Measurements from ENCODE around the gene WDR18.

The WDR18 gene

GRCh38 chr19:984165-984967, at the start of gene WDR18:
Gene WDR18 (plus strand): TSS chr19:984345. CDS start chr19:984354, 9 bp downstream.
- peak within 1 kb of the TSS; percentile 97 for H3K4me3 ChIP-seq (ENCODE audit: low read depth, low read length)

GRCh38 chr19:934865-935479, 49.2 kb upstream of the WDR18 start:
- no peak overlapping the region for H3K4me3 ChIP-seq (ENCODE audit: low read depth, low read length)

- H3K4me3 ChIP-seq (ENCODE audit: low read depth, low read length) = no peak overlapping the region
Observed at GRCh38 chr19:936175-936546, 48.0 kb upstream of the WDR18 start.

GRCh38 chr19:937259-937694, 46.9 kb upstream of the WDR18 start:
- no peak overlapping the region for H3K4me3 ChIP-seq (ENCODE audit: low read depth, low read length)

GRCh38 chr19:938233-938923, 45.8 kb upstream of the WDR18 start:
- no peak overlapping the region for H3K4me3 ChIP-seq (ENCODE audit: low read depth, low read length)

- no peak overlapping the region for H3K4me3 ChIP-seq (ENCODE audit: low read depth, low read length)
Observed at GRCh38 chr19:939439-939838, 44.7 kb upstream of the WDR18 start.

GRCh38 chr19:939922-940321, 44.2 kb upstream of the WDR18 start:
- H3K4me3 ChIP-seq (ENCODE audit: low read depth, low read length) = no peak overlapping the region

- H3K4me3 ChIP-seq (ENCODE audit: low read depth, low read length) = no peak overlapping the region
Observed at GRCh38 chr19:940591-941291, 43.4 kb upstream of the WDR18 start.

GRCh38 chr19:941292-942132, 42.6 kb upstream of the WDR18 start:
- no peak overlapping the region for H3K4me3 ChIP-seq (ENCODE audit: low read depth, low read length)

- H3K4me3 ChIP-seq (ENCODE audit: low read depth, low read length) = no peak overlapping the region
Observed at GRCh38 chr19:942133-942645, 42.0 kb upstream of the WDR18 start.

GRCh38 chr19:943551-944170, 40.5 kb upstream of the WDR18 start:
- H3K4me3 ChIP-seq (ENCODE audit: low read depth, low read length) = no peak overlapping the region

- H3K4me3 ChIP-seq (ENCODE audit: low read depth, low read length) = no peak overlapping the region
Observed at GRCh38 chr19:944171-944567, 40.0 kb upstream of the WDR18 start.

GRCh38 chr19:944663-945241, 39.4 kb upstream of the WDR18 start:
- H3K4me3 ChIP-seq (ENCODE audit: low read depth, low read length) = no peak overlapping the region

GRCh38 chr19:945401-946252, 38.5 kb upstream of the WDR18 start:
- H3K4me3 ChIP-seq (ENCODE audit: low read depth, low read length) = no peak overlapping the region

GRCh38 chr19:947090-947706, 36.9 kb upstream of the WDR18 start:
- H3K4me3 ChIP-seq (ENCODE audit: low read depth, low read length) = no peak overlapping the region

GRCh38 chr19:947707-948539, 36.2 kb upstream of the WDR18 start:
- no peak overlapping the region for H3K4me3 ChIP-seq (ENCODE audit: low read depth, low read length)

- no peak overlapping the region for H3K4me3 ChIP-seq (ENCODE audit: low read depth, low read length)
Observed at GRCh38 chr19:948842-949496, 35.2 kb upstream of the WDR18 start.

Measured in iPS-11a (cell line).